Lung (tissue), 12 donors: ENCODE results near the gene AGGF1. TPM values are rescaled to one million over a fixed set of nuclear protein-coding genes. Genes with fewer than 3 reads are reported as not detected.

Experiments
- ATAC-seq: fragments of 200-7000 bp; cut with Tn5 transposase; one replicate; pipeline ENCODE4 v1.9.1; 2020; ENCODE audit warnings: moderate number of reproducible peaks; ENCODE audit not compliant: insufficient read depth, low FRiP score
- DNase-seq, 3 donors: peaks; one replicate each; pipeline ENCODE4 v3.0.0-alpha.2; 2013 to 2017
- H3K27ac ChIP-seq, 2 donors: one replicate each; pipeline ENCODE4 v1.5.1; 2013; ENCODE audit warnings: mild to moderate bottlenecking in 2 of 2, moderate library complexity in 2 of 2, control low read depth in 1 of 2, inconsistent platforms in 1 of 2, low read depth in 1 of 2, low read length in 1 of 2
- H3K27me3 ChIP-seq, 3 donors: one replicate each; pipeline ENCODE4 v1.5.1; 2013; ENCODE audit warnings: low read length in 2 of 3; ENCODE audit not compliant: control insufficient read depth in 3 of 3, insufficient read depth in 3 of 3
- H3K36me3 ChIP-seq, 4 donors: one replicate each; pipeline ENCODE4 v1.5.1; 2013; ENCODE audit warnings: low read length in 4 of 4, mild to moderate bottlenecking in 1 of 4, moderate library complexity in 1 of 4; ENCODE audit not compliant: control insufficient read depth in 4 of 4, insufficient read depth in 4 of 4
- H3K4me1 ChIP-seq, 5 donors: one replicate each; pipeline ENCODE4 v1.5.1; 2013; ENCODE audit warnings: low read length in 5 of 5, mild to moderate bottlenecking in 2 of 5, moderate library complexity in 1 of 5; ENCODE audit not compliant: control insufficient read depth in 5 of 5, insufficient read depth in 5 of 5
- H3K4me3 ChIP-seq: one replicate; pipeline ENCODE4 v1.5.1; 2013; ENCODE audit warnings: mild to moderate bottlenecking, control low read depth, moderate library complexity
- H3K9ac ChIP-seq, 2 donors: one replicate each; pipeline ENCODE4 v1.5.1; 2013; ENCODE audit warnings: low read length in 2 of 2, control low read depth in 1 of 2; ENCODE audit not compliant: insufficient read depth in 1 of 2
- H3K9me3 ChIP-seq, 4 donors: one replicate each; pipeline ENCODE4 v1.5.1; 2013; ENCODE audit warnings: low read length in 3 of 4, mild to moderate bottlenecking in 1 of 4, moderate library complexity in 1 of 4; ENCODE audit not compliant: control insufficient read depth in 4 of 4, insufficient read depth in 3 of 4
- CTCF ChIP-seq: IDR thresholded peaks from 2 replicates; pipeline ENCODE4 v1.5.1; 2012; ENCODE audit warnings: mild to moderate bottlenecking; ENCODE audit errors: control extremely low read depth, extremely low read depth
- WGBS, 2 donors: extraction: QIAGEN DNeasy Blood & Tissue Kit; methylation state at CpG; one replicate each; pipeline ENCODE4 v1.1.7; 2013; 5-methylcytosine and 5-hydroxymethylcytosine counted together
- polyA plus RNA-seq, 2 donors: library from polyadenylated mRNA; stranded (reverse); fragments of 200-250 nt; gene quantifications; one replicate each; pipeline ENCODE4 v1.2.1, GENCODE V29; 2013
- total RNA-seq, 2 donors: library from RNA; depleted of rRNA in 1 of 2; stranded (reverse); fragments of >200 nt in 1 of 2; gene quantifications; one replicate each; pipeline ENCODE4 v1.2.1, GENCODE V29; 2014 to 2021
- donor health status: control.
- donor health status: control.
- donor health status: Bipolar disorder and iron deficiency.
- donor health status: healthy.
- donor health status: DM: yes; HTN: yes; CAD: no.

The AGGF1 gene
- total and polyA plus RNA-seq, 4 donors: 7.7 to 29.9 (median 16.5) TPM

GRCh38 chr5:77033338-77033737 lies 3.1 kb downstream of the AGGF1 start:
- Histone ChIP-seq H3K4me3 (no peak overlapping the region), H3K36me3 (peaks cover 5 to 25% (median 16%) of the 10 kb centered on the region in 4 donors), H3K4me1 (peaks cover 4 to 15% (median 6%) of the 10 kb centered on the region in 5 donors), H3K9ac (no peak overlapping the region), H3K27me3 (no peaks in the 10 kb centered on the region), H3K27ac (no peak overlapping the region), H3K9me3 (peaks cover 0 to 8% (median 2%) of the 10 kb centered on the region in 4 donors)
- 91 to 97% methylated on average over 5 of the region's 5 CpGs for WGBS, 2 donors
- DNase-seq (no peak), ATAC-seq (no peak)
- no peak for TF ChIP-seq CTCF

- H3K9me3 ChIP-seq: no peaks in the 10 kb centered on the region
- H3K36me3 ChIP-seq: peaks cover 7 to 35% (median 21%) of the 10 kb centered on the region in 4 donors
- no peak overlapping the region for H3K27ac ChIP-seq
- H3K27me3 ChIP-seq: no peaks in the 10 kb centered on the region
- H3K9ac ChIP-seq: no peak overlapping the region
- no peak for ATAC-seq
- no peak overlapping the region for H3K4me3 ChIP-seq
- WGBS, 2 donors: 92 to 98% methylated on average over 1 of the region's 1 CpG
- no peak for TF ChIP-seq CTCF
- DNase-seq: no peak
- H3K4me1 ChIP-seq: peaks cover 4 to 9% (median 6%) of the 10 kb centered on the region in 5 donors
Observed at GRCh38 chr5:77035950-77036349, 5.7 kb downstream of the AGGF1 start.

DNA sequence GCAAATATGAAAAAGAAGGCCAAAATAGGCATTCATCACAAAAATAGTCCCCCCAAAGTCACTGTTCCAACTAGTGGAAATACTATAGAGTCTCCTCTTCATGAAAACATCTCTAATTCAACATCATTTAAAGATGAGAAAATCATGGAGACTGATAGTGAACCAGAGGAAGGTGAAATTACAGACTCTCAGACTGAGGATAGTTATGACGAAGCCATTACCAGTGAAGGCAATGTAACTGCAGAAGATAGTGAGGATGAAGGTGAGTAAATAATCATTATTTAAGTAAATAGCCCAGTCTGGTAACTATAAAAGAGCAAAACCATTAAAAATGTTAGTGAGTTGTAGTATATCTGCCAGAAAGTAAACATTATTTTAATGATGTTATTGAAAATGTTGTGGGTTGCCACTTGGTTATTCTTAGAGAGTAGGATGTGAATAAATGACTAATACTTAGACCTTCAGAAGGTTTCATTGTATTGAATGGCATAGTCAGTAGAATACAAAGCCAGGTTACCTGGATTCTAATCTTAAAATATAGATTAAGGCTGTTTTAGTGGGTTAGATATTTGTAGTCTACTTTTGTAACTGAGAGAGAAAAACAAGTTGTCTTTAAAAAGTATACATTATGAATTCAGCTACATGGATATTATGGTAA lies 16.3 kb downstream of the AGGF1 start:
- H3K36me3 ChIP-seq: peaks cover 0 to 26% (median 7%) of the 10 kb centered on the region in 4 donors
- no peak overlapping the region for H3K4me3 ChIP-seq
- WGBS, 2 donors: 100% methylated on average over 1 of the region's 1 CpG
- no peak for TF ChIP-seq CTCF
- no peak overlapping the region for H3K27ac ChIP-seq
- no peak overlapping the region for H3K9ac ChIP-seq
- no peaks in the 10 kb centered on the region for H3K4me1 ChIP-seq
- H3K27me3 ChIP-seq: no peaks in the 10 kb centered on the region
- DNase-seq: no peak
- ATAC-seq: no peak
- no peaks in the 10 kb centered on the region for H3K9me3 ChIP-seq

DNA sequence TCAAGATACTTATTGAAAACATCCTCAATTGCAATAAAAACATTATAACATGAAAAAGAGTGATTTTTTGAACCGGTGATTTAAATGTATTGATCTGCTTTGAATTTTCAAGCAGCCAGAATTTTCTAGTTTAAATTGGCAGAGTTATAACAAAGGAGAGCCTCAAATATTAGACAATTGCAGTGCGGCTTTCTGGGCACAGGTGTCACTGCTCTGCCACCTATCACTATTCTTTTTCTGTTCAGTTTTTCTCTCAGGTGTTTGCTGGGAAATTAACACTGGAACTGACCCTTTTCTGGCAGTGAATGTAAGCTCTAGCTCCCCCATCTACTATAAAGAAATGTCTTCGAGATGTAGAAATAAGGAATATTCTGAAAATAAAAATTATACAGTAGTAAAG lies 33.8 kb downstream of the AGGF1 start:
- TF ChIP-seq CTCF: no peak
- no peak for ATAC-seq
- peaks cover 2 to 39% (median 33%) of the 10 kb centered on the region in 4 donors for H3K36me3 ChIP-seq

More for the DNA sequence above, 33.8 kb downstream of the AGGF1 start:
- H3K27ac ChIP-seq: no peak overlapping the region
- DNase-seq: no peak
- WGBS, 2 donors: 73 to 94% methylated on average over 3 of the region's 3 CpGs
- no peaks in the 10 kb centered on the region for H3K27me3 ChIP-seq
- H3K9me3 ChIP-seq: no peaks in the 10 kb centered on the region
- no peak overlapping the region for H3K4me3 ChIP-seq
- H3K9ac ChIP-seq: no peak overlapping the region
- H3K4me1 ChIP-seq: no peaks in the 10 kb centered on the region
